ENCODE results near the gene C10orf120.

Gene C10orf120

DNA sequence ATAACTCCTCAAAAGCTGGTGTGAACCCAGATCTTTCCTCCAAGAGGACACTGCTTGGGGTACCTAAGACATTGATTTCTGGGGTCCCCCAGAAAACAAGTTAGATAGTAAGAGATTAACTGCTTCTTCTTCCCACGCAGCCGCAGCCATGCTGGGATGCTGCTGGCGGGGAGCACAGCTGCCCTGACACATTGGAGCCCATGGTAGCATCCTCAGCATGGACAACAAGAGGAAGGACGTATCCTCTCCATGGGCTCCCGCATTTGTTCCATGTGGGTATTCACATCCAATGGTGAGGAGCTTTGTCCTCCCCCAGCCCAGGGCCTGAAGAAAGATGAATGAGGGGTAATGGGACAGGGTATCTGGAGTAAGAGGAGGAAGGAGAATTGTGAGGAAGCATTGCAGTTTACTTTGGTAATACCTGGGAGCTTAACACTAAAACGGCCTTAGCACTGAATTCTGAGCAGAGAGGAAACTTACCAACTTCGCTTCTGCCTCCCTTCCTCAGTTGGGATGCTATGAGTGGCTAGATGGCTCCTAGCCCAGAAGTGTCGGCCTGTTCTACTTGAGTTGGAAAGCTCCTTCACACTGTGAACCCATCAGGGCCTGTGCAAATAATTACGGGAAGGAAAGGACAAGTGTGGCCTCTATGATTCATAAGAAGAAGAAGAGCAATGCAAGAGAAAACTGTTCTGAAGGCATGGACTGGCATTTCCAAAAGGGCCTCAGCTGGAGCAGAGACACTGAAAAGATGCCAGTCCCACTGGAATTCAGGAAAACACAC is 43.9 kb downstream of the C10orf120 start:
- H3K4me3 ChIP-seq (ENCODE audit: low read depth in 1 of 2, low read length in 1 of 2): no peak overlapping the region
- H3K27me3 ChIP-seq: peaks cover 7% of the 10 kb centered on the region
- no peaks in the 10 kb centered on the region for H3K9me3 ChIP-seq
- TF ChIP-seq, protein P1, sequence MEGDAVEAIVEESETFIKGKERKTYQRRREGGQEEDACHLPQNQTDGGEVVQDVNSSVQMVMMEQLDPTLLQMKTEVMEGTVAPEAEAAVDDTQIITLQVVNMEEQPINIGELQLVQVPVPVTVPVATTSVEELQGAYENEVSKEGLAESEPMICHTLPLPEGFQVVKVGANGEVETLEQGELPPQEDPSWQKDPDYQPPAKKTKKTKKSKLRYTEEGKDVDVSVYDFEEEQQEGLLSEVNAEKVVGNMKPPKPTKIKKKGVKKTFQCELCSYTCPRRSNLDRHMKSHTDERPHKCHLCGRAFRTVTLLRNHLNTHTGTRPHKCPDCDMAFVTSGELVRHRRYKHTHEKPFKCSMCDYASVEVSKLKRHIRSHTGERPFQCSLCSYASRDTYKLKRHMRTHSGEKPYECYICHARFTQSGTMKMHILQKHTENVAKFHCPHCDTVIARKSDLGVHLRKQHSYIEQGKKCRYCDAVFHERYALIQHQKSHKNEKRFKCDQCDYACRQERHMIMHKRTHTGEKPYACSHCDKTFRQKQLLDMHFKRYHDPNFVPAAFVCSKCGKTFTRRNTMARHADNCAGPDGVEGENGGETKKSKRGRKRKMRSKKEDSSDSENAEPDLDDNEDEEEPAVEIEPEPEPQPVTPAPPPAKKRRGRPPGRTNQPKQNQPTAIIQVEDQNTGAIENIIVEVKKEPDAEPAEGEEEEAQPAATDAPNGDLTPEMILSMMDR (IDR thresholded peaks at IDR 0.05): no peak
- H3K27ac ChIP-seq: no peak overlapping the region
- no peaks in the 10 kb centered on the region for H3K36me3 ChIP-seq
- no peaks in the 10 kb centered on the region for H3K4me1 ChIP-seq (ENCODE audit: control insufficient read depth in 1 of 2, insufficient read depth in 1 of 2, low read depth in 1 of 2, low read length in 1 of 2)

DNA sequence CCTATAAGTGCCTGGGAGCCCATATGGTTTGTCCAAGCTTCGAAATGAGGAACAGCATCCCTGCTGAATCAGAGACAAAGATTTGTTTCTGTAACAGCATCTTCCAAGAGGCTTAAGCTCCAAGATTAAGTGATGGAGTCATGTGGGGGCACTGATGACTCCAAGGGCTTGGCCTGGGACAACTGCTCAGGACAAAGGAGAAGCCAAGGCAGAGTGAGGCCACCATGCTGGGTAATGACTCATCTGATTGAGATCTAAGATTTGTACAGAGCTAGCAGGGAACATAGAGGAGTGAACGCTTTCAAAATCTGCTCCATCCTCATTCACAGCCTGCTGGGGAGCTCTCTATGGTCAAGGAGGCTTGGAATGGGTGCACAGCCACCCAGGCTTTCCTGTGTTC is 49.3 kb downstream of the C10orf120 start:
- Histone ChIP-seq H3K27me3 (peaks cover 9% of the 10 kb centered on the region), H3K36me3 (no peaks in the 10 kb centered on the region), H3K4me1 (ENCODE audit: control insufficient read depth in 1 of 2, insufficient read depth in 1 of 2, low read depth in 1 of 2, low read length in 1 of 2) (no peaks in the 10 kb centered on the region), H3K27ac (no peak overlapping the region), H3K9me3 (no peaks in the 10 kb centered on the region), H3K4me3 (ENCODE audit: low read depth in 1 of 2, low read length in 1 of 2) (no peak overlapping the region)
- TF ChIP-seq, protein P1 (IDR thresholded peaks at IDR 0.05): no peak

DNA sequence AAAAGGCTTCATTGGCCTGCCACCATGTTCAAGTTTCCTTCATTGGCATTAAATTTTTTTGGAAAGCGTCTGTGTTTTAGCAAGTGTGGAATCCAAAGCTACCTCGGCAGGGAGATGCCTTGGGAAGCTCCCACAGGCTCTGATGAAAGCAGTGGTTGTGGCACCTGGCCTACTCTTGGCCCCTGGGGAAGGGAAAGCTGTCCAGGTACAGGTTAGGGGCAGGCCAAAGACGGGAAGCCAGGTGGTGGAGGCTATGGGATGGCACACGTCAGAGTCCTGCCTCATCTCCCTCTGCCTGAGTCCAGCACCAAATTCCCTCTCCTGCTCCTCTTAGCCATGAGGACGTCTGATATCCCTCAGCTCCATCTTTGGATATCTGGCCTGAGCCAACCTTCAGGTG is 49.7 kb downstream of the C10orf120 start:
- Histone ChIP-seq H3K27ac (no peak overlapping the region), H3K4me1 (ENCODE audit: control insufficient read depth in 1 of 2, insufficient read depth in 1 of 2, low read depth in 1 of 2, low read length in 1 of 2) (no peaks in the 10 kb centered on the region), H3K4me3 (ENCODE audit: low read depth in 1 of 2, low read length in 1 of 2) (no peak overlapping the region), H3K36me3 (no peaks in the 10 kb centered on the region), H3K27me3 (peaks cover 9% of the 10 kb centered on the region), H3K9me3 (no peaks in the 10 kb centered on the region)
- TF ChIP-seq, protein P1 (IDR thresholded peaks at IDR 0.05): no peak

DNA sequence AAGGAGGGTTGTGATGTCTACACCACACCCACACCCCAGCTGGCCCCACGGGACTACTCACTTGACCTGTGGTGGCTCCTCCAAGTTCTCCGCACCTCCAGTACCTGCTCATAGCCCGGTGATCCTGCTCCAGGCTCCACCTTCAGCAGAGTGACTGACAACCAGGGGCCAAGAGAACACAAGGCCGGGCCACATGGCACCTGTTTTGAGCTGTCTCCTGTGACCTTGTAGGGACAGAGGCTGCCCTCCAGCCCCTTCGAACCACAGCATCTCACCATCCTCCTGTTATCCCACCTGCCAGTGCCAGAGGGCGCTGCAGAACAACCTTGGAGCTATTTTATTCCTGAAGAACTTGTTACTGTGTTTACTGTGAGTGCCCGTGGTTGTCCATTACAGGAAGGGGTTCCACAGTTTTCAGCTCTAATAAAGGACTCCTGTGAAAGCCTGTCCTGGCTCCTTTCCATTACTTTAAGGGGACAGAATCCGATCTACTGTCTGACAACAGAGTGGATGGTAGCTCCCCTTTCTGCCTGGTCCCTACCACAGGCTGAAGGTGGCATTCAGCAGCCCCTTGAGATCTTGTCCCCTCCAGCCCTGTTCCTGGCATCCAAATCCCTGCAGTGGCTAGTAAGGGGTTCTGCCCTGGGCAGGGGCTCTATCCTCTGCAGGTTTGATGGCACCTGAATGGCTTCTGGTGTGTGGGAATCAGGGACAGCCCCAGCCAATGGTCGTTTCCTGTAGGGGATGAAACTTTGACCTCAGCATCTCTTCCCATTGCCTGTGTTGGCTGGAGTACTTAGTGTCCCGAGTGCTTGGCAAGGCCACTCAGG is 50.8 kb downstream of the C10orf120 start:
- TF ChIP-seq, protein P1 (IDR thresholded peaks at IDR 0.05): no peak
- no peak overlapping the region for H3K27ac ChIP-seq
- H3K36me3 ChIP-seq: no peaks in the 10 kb centered on the region
- H3K9me3 ChIP-seq: no peaks in the 10 kb centered on the region
- peaks cover 9% of the 10 kb centered on the region for H3K27me3 ChIP-seq
- H3K4me3 ChIP-seq (ENCODE audit: low read depth in 1 of 2, low read length in 1 of 2): no peak overlapping the region
- no peaks in the 10 kb centered on the region for H3K4me1 ChIP-seq (ENCODE audit: control insufficient read depth in 1 of 2, insufficient read depth in 1 of 2, low read depth in 1 of 2, low read length in 1 of 2)

All from neutrophil (primary cell).